Fibroblast of upper back skin (primary cell): ENCODE data around the gene TMEM154.

Experiments
- DNase-seq: peaks from one replicate; pipeline ENCODE4 v3.0.0-alpha.2; 2013

Gene TMEM154

DNA sequence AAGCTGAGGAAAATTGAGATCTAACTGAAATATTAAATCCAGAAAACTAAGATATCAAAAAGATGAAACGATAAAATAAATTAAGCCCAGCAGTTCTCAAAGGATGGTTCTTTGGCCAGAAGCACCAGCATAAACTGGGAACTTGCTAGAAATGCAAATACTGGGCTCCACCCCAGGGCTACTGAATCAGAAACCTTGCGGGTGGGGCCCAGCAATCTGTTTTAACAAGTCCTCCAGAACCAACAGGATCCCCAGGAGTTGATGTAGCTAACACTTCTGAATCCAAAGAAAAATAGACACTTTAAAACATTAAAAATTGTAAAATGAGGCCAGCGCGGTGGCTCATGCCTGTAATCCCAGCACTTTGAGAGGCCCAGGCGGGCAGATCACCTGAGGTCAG, 14.1 kb upstream of the TMEM154 start:
- DNase-seq, result no peak

DNA sequence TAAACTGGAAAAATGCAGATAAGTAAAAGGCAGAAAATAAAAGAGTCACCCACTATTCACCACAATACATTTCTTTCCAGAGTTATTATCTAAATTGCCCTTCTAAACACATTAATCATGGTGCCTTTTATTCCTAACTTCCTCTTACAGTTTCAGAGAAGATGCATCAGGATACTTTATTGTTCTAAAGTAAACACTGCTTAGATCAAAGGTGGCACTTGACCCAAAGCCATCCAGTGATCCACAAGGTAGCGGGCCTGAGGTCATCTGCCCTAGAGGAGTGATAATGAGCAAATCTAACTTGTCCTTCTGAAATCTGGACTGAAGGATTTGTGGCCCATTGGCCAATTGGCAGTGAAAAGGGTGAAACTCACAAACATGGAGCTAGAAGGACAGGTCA, 12.0 kb upstream of the TMEM154 start:
- no peak for DNase-seq

DNA sequence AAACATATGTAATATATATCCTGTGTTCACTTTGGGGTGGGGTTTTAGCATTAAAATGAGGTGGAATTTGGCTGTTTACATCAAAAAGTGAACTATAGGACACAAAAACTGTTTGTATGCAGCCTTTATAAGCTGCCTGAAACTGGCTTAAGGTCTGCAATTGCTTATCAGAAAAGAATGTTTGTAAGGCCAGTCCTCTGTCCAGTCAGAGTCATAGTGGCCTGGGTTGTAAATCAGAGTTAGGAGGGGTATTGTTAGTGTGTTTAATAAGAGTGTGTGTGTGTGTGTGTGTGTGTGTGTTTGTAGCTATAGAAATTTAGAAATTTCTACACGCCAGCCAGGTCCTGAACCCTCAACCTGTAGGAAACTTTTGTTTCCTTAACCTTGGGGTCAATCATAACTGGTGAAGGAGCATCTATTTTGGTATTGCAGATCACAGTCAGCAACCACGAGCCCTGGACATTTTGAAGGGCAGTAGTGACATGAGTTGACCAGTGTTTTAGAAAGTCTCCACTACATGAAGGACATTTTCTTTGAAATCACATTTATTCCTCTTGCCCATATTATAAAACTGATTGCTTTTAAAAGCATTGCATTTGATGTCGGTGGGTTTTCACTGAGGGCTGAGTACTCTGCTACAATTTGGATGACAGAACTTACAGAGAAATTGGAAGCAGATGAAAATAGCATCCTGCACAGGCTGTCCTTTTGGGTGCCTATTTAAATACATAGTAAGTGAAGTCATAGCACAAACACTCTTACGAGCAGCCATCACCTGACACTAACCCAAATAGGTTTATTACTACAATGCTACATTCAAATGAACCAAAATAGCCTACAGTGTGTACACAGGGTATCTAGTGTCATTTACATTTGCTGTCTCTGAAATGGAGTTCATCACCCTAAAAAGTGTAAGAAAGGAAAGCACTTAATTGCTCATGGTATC, 11.2 kb upstream of the TMEM154 start:
- DNase-seq, result no peak

DNA sequence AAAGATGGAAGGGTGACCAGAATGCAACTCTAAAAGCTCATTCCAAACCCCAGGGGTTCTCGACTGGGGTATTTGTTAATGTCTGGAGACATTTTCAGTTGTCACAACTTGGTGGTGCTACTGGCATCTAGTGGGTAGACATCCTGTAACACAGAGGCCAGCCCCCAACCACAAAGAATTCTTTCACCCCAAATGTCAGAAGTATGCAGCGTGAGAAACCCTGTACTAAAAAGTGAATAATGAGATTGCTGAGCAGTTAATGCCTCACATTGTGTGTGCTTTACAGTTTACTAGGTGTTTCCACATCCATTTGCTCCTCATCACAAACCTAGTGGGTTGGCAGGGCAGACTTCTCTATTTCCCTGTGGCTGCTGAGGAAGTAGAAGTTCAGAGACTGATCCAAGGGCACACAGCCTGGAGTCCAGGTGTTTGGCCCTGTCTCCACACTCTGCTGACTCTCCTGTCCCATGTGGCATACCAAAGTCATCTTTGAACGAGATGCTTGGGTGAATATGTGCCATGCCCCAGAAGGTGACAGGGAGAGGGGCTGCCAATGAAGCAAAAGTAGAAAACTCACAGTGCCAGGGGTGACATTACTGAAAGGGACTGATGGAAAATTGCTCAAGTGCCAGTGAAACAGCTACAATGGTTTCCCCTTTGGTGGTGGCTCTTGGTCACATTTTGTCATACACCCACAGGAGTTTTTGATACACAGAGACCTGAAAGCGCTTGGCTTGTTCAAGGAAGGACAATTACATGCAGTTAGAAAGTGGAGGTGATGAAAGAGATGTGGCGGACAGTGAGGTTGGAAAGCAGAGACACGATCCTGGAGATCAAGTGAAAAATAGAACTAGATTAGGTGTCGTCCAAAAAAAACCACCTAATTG, 10.1 kb upstream of the TMEM154 start:
- no peak for DNase-seq

DNA sequence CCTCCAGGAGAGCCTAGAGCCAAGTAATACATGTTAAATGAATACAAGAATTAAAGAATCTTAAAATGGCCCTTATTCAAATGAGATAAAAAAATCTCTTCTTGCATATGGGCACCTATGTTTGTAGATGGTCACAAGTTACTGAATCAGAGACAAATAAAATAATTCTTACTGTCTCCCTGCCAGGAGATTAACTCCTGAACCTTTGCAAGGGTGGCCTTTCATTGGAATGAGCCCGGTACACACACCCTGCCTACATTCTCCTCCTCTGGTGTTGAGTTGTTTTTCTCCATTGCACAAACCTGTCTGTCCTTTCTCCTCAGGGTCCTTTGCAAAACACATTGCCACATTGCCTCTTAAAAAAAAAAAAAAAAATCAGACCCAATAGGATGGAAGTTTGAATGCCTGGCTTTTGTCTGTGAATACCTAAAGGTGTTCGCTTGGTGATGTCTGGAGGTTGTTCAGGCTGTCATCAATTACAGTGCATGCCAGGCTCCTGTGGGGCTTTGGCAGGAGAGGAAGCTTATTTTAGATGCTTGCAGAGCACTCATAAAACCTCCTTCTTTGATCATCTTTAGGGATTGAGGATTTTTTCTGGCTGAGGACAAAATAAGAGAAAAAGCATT, 8.3 kb upstream of the TMEM154 start:
- DNase-seq, result no peak

DNA sequence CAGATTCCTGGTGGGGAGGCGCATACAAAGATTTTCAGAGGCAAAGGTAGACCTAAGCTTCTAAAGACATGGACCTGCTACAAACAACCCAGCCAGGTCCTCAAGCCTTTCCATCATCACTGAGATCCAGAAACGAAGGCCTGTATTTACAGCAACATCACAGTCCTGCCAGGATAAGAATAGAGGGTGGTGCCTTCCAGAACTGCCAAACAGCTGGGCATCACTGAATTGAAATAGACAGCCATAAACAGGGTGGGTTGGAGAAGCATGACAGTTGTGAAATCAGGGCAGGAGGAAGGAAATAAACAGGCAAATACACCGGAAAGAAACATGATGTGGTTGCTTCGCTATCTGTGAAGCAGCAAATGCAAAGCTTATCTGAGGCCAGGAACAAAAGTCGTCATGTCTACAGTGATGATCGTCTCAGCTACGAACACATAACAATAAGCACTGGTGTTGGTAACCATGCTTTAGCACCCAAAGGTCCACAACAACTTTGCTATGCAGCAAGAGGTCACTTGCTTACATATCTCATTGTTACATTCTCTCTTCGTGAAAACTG, 6.7 kb upstream of the TMEM154 start:
- DNase-seq, result no peak

DNA sequence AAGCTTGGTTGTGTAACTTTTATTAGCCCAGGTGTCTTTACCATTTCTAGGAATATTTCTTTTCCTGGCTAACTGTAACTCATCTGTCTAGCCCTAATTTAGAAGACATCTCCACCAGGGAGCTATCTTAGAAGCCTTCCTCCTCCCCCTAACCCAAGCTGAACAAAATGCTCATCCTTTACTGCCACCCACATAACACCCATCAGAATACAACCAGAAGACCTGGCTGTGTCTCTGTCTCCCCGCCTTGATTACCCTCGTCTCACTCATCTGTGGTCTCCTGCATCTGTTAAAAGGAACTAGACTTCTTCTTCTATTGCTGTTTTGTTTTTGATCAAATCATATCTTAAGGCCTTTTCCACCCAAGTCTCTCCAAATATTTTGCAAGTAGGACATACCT, 4.8 kb upstream of the TMEM154 start:
- no peak for DNase-seq

DNA sequence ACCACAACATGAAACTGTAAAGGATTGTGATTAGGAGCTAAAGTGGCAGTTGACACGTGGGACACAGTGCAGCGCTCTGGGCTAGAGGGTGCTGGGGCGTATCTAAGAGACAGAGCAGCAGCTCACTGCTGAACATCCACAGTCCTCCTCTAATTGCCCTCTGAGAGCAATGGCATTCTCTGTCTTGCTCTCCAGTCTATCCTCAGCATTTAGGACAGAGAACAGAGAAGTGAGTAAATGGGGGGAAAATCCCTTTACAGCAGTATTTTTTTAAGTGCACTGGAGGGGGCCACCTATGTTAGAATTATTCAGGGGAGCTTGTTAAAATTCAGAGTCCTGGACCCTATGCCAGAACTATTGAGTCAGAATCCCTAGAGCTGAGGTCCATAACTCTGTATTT, 4.2 kb upstream of the TMEM154 start:
- no peak for DNase-seq

DNA sequence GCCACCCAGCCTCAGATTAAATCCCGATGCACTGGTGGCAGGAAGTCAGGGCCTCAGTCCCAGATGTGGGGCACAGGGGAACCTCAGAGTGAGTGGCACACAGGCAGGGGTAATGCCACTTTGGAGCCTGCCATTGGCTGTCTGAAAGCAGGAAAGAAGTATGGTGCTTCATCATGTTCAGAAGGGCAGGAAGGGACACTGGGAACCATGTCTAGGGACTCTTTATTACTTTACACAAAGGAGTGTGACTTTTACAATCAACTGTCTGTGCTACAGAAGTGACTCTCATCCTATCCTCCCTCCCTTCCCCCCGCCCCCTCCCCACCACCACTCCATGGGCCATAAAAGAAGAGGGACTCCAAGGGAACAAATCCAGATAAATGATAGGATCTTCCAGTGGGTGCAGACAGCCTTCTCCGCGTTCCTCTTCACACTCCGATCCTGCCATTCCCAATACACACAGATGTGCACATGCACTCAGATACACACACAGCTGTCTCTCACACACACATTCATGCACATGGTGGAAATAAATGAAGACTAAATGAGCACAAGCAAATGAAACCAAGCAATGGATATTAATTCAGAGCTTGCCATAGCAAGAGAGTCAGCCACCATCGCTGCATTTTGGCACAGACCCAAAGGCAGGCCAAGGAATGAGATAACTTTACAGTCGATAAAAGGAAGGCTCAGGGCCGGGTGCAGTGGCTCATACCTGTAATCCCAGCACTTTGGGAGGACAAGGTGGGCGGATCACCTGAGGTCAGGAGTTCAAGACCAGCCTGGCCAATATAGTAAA, 2.5 kb upstream of the TMEM154 start:
- no peak for DNase-seq

DNA sequence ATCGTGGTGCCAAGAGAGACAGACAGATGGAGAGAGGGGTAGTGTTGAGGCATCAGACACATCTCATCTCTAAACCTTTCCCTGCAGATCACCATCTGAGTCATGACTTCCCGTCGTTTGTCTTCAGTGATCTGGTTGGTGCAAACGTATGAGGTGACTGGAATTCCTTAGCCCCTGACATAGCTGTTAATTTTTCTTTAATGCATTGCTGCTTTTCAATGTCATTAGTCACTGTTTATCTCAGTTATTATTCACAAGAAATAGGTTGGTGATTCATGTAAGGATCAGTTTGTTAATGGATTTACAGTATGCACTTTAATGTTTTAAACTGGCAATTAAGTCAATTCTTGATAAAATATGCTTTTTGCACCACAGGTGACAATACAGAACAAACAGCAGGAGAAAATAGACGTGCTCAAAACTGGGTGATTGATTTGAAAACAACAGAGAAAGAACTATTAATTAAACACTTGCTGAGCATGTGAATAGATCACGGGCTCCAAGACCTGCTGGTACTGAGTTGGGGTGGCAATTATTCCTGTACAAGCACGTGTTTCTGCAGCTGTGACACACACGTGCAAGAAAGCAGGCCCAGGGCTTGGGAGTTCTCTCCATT, 1.3 kb upstream of the TMEM154 start:
- DNase-seq, result peak; percentile 86

DNA sequence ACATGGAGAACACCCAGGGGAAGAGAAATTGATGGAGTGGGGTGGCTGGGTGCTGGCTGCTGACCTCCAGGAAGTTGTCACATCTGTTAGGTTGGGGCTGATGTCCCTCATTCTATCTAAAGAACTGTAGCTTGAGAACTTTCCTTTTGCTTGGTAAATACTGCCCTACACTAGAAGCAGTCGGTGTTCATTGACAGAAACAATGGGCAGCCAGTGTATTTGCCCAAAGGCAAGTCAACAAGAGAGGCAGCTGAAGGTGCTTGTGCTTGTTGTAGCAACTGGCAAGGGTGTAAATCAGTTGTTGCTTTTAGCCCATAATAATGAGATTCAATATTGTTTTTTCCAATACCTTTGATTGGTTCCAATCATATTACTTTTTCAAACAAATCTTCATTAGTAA, 956 bp downstream of the TMEM154 start:
- DNase-seq, result no peak

DNA sequence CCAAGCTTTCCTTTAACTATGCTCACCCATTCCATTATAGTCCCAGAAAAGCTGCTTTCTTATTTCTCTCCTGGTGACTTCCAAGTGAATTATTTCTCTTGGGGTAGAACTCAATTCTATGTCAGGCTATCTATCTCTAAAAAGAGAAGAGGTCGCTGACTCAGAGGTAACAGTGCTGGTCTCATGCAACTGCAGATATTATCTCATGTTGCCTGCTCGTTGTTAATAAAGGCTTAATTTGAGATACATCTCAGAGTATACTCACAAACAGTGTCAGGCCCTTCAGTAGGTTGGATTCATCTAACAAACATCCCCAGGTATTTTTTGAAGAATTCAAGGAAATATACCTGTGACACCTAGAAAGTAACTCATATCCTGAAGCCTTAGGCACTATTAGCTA, 2.7 kb downstream of the TMEM154 start:
- no peak for DNase-seq

DNA sequence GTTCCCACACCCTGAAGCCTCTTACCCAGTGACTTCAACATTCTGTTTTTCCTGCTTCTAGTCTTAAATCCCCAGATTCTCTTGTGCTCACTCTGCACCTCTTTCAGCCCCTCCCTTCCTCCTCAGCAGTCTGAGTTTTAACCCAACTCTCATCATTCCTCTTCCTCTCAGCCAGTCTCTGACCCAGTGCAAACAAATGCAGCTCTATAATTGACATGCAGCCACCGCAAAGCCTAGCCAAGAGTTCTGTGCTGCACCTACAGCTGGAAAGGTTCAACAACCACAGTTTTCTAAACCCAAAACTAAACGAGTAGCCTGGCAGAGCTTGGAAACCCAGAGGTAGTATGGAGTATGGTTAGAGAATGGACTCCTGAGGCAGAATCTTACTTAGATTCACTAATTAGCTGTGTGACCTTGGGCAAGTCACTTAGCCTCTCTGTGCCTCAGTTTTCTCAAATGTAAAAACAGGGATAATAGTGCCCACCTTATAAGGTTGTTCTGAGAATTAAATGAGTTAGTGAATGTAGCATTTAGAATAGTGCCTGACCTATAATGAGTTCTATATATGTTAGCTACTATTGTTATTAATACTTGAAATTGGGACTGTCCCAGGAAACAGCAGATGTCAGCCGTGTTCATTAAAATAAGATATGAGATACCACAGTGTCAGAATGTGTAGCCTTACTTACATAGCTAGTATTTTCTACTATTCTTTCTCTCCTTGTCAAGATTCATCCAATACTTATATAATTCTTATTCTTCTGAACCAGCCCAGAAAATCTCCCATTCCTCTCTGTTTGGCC, 3.5 kb downstream of the TMEM154 start:
- DNase-seq, result no peak

DNA sequence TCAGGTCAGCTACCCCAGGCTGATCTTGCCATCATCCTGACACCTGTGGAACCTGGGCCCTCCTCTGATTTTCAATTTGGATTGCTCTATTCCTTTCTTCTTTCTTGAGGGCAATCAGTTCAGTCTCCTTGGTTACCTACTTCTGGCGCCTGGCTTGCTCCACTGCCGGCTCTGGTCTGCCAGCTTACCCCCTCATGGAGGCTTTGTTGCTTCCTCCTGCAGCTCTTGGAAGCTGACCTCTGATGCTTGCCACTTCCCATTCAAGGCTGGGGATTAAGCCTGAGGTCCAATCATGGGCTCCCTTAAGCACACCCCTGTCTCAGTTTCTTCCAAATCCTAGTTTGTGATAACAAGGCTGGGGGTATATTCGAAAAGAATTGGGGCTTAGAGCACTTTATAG, 5.4 kb downstream of the TMEM154 start:
- DNase-seq, result no peak

DNA sequence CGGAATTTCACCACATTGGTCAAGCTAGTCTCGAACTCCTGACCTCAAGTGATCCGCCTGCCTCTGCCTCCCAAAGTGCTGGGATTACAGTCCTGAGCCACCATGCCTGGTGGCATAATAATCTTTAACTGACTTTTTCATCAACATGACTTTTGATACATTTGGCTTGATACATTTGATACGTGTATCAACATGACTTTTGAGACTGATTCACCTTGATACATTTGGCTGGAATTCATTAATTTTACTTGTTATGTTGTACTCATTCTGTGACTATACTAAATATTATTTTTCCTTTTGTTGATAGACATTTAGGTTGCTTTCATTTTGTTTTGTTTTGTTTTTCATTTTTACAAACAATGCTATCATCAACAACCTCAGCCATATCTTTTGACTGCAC, 6.3 kb downstream of the TMEM154 start:
- DNase-seq, result no peak

DNA sequence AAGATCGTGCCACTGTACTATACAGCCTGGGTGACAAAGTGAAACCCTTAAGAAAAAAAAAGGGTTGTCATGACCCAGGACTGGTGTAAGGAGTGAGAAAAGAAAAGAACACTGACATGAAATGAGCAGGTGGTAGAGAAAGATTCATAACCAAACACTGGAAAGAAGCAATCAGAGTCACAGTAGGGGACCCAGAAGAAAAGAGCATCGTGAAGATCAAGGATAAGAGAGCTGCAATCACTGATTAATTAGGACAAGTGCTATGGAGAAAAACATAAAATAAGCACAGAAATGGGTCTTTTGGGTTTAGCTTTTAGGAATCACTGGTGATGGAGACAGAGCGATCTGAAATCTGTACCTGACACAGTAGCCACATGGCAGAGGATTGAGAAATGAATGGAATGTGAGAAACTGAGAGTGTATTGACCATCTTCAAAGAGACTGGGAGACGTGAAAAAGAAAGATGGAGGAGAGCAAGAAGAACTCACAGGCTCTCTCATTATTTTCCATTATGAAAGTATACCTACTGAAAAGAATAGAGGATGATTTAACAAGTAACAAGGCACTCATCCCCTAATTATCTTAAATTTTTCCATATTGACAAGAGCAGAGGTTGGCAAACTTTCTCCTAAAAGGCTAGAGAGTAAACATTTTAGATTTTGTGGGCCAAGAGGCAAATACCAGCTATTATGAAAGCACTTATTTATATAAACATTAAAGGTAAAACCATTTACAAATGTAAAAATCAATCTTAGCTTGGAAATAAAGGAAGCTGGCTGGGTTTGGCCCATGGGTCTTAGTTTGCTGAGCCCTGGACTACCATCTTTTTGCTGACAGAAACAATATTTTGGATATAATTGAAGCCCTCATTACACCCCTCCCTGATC, 7.3 kb downstream of the TMEM154 start:
- no peak for DNase-seq

DNA sequence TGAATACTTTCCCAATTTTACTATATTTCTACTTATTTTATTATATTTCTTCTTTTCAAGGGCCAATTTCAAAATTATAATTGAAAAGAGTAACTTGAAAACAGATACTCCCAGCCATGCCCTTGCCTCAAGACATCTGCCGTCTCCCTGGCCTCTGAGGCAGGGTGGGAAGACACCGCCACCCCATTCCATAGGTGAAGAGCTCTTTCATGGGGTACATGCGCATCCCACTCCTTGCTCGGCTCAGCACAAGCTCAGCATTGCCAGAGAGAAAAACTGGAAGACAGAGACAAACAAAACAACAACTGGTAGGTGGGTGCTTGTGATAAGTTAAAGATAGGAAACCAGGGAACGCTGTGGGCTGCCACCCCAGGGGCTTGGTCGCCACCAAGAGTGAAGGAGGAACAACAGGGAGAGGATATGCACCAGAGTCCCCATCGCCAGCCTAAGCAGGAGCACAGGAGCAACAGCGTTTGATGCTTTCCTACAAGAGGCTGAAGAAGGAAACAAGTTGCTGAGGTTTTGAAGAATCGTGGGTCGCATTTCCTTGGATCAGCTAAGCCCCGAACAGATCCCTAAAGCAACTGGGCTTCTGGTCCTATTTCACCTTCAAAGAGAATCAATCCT, 11.3 kb downstream of the TMEM154 start:
- DNase-seq, result no peak

DNA sequence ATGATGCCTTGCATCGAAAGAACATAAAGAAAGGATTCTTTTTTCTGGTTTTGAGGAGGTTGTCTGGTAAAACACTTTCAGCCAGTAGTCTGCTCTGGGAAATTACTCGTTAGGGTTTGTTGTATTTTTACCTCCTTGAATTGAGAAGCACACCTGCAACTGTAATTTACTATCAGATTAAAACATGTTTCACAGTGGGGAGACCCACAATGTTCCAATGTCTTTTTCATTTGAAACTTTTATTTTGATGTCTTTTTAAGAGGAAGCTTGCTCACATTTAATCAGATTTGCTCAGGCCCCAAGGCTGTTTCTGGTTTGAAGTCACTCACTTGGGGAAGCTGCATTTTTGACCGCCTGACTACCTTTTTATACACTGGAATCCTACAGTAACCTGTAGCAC, 12.0 kb downstream of the TMEM154 start:
- no peak for DNase-seq

DNA sequence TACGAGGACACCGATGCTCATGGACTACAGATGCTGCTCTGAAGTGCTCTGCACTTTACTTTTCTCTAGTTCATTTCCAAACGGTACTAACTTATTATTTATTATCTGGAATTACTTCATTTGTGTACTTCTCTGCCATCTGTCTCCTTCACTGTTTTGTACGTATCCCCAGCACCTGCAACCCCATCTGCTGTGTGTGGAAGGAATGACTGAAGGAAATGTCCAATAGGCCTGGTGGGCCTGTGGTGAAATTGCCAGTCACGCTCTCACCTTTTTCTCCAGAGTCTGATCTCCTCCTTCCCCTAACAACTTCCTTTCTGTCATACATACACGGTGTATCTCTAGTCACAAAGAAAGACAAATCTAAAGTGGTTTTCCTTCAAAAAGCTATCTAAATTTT, 12.9 kb downstream of the TMEM154 start:
- DNase-seq, result no peak
